PC-3 (cell line): ENCODE data around the gene RAB4B. TPM values are rescaled to one million over a fixed set of nuclear protein-coding genes. Genes with fewer than 3 reads are reported as not detected.
"Not testable (repeated sequence)": the region's sequence is repeated elsewhere in the genome, so short reads cannot be mapped to it uniquely, and the experiment has no call there.

Experiments
- ATAC-seq: fragments of 200-7000 bp; cut with Tn5 transposase; 2 replicates; pipeline ENCODE4 v1.9.1; 2020; ENCODE audit warnings: mild to moderate bottlenecking, moderate library complexity
- BruUV-seq: library from RNA; stranded (reverse); fragments of 400-500 nt; replicated peaks from 2 replicates; lab custom pipeline; 2021; lab: Mats Ljungman, UMichigan
- CTCF ChIA-PET: fragments of 300-600 bp; sonication (Branson Sonifier 250); formaldehyde crosslinking; loops from one replicate; lab custom pipeline; 2022; ENCODE audit warnings: antibody characterized with exemption; lab: Charles Lee
- POLR2A ChIA-PET: fragments of 300-600 bp; sonication (Branson Sonifier 250); formaldehyde crosslinking; loops from one replicate; lab custom pipeline; 2022; ENCODE audit warnings: antibody characterized with exemption; ENCODE audit not compliant: unreplicated experiment; lab: Charles Lee
- DNase-seq: peaks from one replicate; pipeline ENCODE4 v3.0.0-alpha.2; 2015
- H2AFZ ChIP-seq: fragments of 300-600 bp; sonication (generic); 2 replicates; pipeline ENCODE4 v1.6.0; 2016; ENCODE audit warnings: antibody characterized with exemption, low read length
- H3F3A ChIP-seq: fragments of 300-600 bp; sonication (generic); one replicate; pipeline ENCODE4 v1.6.0; 2017; ENCODE audit warnings: antibody characterized with exemption, low read length, control low read depth, mild to moderate bottlenecking; ENCODE audit not compliant: unreplicated experiment
- H3K27ac ChIP-seq: fragments of 300-600 bp; sonication (generic); 2 replicates; pipeline ENCODE4 v1.5.1; 2016; ENCODE audit warnings: mild to moderate bottlenecking, low read length
- H3K27me3 ChIP-seq: fragments of 300-600 bp; sonication (generic); 2 replicates; pipeline ENCODE4 v1.6.1; 2016; ENCODE audit warnings: low read length, mixed read lengths
- H3K36me3 ChIP-seq: fragments of 300-600 bp; sonication (generic); 2 replicates; pipeline ENCODE4 v1.6.1; 2016; ENCODE audit warnings: low read depth, mixed run types, low read length, mixed read lengths
- H3K4me1 ChIP-seq: fragments of 300-600 bp; sonication (generic); 2 replicates; pipeline ENCODE4 v1.5.1; 2016; ENCODE audit warnings: low read length; ENCODE audit not compliant: insufficient read depth
- H3K4me2 ChIP-seq: fragments of 300-600 bp; sonication (generic); 2 replicates; pipeline ENCODE4 v1.6.0; 2016; ENCODE audit warnings: low read length
- H3K4me3 ChIP-seq: fragments of 300-600 bp; sonication (generic); 2 replicates; pipeline ENCODE4 v1.5.1; 2016; ENCODE audit warnings: mild to moderate bottlenecking, low read length, mixed read lengths
- H3K79me2 ChIP-seq: fragments of 300-600 bp; sonication (generic); 2 replicates; pipeline ENCODE4 v1.6.1; 2017; ENCODE audit warnings: low read length, mixed read lengths
- H3K9ac ChIP-seq: fragments of 300-600 bp; sonication (generic); 2 replicates; pipeline ENCODE4 v1.6.0; 2016; ENCODE audit warnings: mild to moderate bottlenecking, low read length
- H3K9me2 ChIP-seq: fragments of 300-600 bp; sonication (generic); replicated peaks from 2 replicates; pipeline ENCODE4 v1.6.1; 2016; ENCODE audit warnings: mixed run types, low read length, mixed read lengths
- H3K9me3 ChIP-seq: fragments of 300-600 bp; sonication (generic); 2 replicates; pipeline ENCODE4 v1.6.1; 2016; ENCODE audit warnings: low read length, mixed read lengths
- H4K20me1 ChIP-seq: fragments of 300-600 bp; sonication (generic); 2 replicates; pipeline ENCODE4 v1.6.1; 2016; ENCODE audit warnings: low read length, mixed read lengths
- EZH2 ChIP-seq: fragments of 300-600 bp; sonication (generic); IDR thresholded peaks from one replicate; pipeline ENCODE4 v1.6.1; 2017; ENCODE audit warnings: antibody characterized with exemption, mild to moderate bottlenecking, low read length; ENCODE audit not compliant: unreplicated experiment
- EZH2phosphoT487 ChIP-seq: fragments of 300-600 bp; sonication (generic); IDR thresholded peaks from 2 replicates; pipeline ENCODE4 v1.6.1; 2018; ENCODE audit warnings: mild to moderate bottlenecking, antibody characterized with exemption, low read length, borderline replicate concordance
- intact Hi-C: fragments of 100-400 bp; cut with micrococcal nuclease; formaldehyde crosslinking; loops from 2 replicates; pipeline ENCODE4 v1.9.0; 2023
- total RNA-seq: library from RNA; depleted of rRNA; stranded (reverse); fragments of >200 nt; gene quantifications from 2 replicates; pipeline ENCODE4 v1.2.3, GENCODE V29; 2014
- TF ChIP-seq, protein P1 (sequence below): fragments of 300-600 bp; sonication (generic); conservative IDR thresholded peaks from 2 replicates; pipeline ENCODE4 v1.5.1; 2017; ENCODE audit warnings: antibody characterized with exemption, low read depth, mild to moderate bottlenecking, low read length

Gene RAB4B
- total RNA-seq, 1 experiment from 2014 or later, result 7.4 TPM

GRCh38 chr19:40768869-40769268, 9.2 kb upstream of the RAB4B start:
- intact Hi-C loops, result no loop called here
- ATAC-seq, result no peak
- Histone ChIP-seq H3K9me3 (no peaks in the 10 kb centered on the region), H3K4me2 (no peak overlapping the region), H3K79me2 (no peaks in the 10 kb centered on the region), H2AFZ (no peak overlapping the region), H3K27ac (no peak overlapping the region), H3K9me2 (no peaks in the 10 kb centered on the region), H3K9ac (no peak overlapping the region), H3K4me3 (no peak overlapping the region), H4K20me1 (no peaks in the 10 kb centered on the region), H3K4me1 (no peaks in the 10 kb centered on the region), H3F3A (no peaks in the 10 kb centered on the region), H3K27me3 (no peaks in the 10 kb centered on the region), H3K36me3 (peaks cover 15% of the 10 kb centered on the region)
- CTCF ChIA-PET, result no interaction called here
- POLR2A ChIA-PET, result no interaction called here
- DNase-seq, result no peak
- BruUV-seq, result no TSS peak
- TF ChIP-seq, protein P1, sequence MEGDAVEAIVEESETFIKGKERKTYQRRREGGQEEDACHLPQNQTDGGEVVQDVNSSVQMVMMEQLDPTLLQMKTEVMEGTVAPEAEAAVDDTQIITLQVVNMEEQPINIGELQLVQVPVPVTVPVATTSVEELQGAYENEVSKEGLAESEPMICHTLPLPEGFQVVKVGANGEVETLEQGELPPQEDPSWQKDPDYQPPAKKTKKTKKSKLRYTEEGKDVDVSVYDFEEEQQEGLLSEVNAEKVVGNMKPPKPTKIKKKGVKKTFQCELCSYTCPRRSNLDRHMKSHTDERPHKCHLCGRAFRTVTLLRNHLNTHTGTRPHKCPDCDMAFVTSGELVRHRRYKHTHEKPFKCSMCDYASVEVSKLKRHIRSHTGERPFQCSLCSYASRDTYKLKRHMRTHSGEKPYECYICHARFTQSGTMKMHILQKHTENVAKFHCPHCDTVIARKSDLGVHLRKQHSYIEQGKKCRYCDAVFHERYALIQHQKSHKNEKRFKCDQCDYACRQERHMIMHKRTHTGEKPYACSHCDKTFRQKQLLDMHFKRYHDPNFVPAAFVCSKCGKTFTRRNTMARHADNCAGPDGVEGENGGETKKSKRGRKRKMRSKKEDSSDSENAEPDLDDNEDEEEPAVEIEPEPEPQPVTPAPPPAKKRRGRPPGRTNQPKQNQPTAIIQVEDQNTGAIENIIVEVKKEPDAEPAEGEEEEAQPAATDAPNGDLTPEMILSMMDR, result no peak
- TF ChIP-seq EZH2 (no peak), EZH2phosphoT487 (no peak)

DNA sequence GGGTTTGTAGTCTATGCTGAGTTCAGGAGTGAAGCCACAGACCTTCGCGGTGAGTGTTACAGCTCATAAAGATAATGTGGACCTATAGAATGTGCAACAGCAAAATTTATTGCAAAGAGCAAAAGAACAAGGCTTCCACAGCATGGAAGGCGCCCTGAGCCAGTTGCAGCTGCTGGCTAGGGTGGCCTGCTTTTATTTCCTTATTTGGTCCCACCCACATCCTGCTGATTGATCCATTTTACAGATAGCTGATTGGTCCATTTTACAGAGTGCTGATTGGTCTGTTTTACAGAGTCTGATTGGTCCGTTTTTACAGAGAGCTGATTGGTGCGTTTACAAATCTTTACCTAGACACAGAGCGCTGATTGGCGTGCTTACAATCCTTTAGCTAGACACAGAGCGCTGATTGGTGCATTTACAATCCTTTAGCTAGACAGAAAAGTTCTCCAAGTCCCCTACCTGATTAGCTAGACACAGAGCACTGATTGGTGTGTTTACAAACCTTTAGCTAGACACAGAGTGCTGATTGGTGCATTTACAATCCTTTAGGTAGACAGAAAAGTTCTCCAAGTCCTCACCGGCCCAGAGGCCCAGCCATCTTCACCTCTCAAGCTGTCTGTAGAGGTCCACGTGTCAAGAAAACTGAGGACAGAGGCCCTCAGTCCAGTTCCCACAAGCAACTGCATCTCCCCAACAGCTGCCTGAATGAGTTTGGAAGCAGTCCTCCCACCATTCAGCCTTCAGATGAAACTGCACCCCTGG, 6.8 kb upstream of the RAB4B start:
- H3F3A ChIP-seq, H3K9me3 ChIP-seq, intact Hi-C loops, BruUV-seq, CTCF ChIA-PET, POLR2A ChIA-PET, H4K20me1 ChIP-seq, H3K4me2 ChIP-seq, H2AFZ ChIP-seq, H3K9me2 ChIP-seq, H3K9ac ChIP-seq, H3K79me2 ChIP-seq, H3K4me3 ChIP-seq, H3K4me1 ChIP-seq, H3K27me3 ChIP-seq, ATAC-seq, H3K36me3 ChIP-seq, H3K27ac ChIP-seq: not testable (repeated sequence)
- peak; percentile 39 for DNase-seq

DNA sequence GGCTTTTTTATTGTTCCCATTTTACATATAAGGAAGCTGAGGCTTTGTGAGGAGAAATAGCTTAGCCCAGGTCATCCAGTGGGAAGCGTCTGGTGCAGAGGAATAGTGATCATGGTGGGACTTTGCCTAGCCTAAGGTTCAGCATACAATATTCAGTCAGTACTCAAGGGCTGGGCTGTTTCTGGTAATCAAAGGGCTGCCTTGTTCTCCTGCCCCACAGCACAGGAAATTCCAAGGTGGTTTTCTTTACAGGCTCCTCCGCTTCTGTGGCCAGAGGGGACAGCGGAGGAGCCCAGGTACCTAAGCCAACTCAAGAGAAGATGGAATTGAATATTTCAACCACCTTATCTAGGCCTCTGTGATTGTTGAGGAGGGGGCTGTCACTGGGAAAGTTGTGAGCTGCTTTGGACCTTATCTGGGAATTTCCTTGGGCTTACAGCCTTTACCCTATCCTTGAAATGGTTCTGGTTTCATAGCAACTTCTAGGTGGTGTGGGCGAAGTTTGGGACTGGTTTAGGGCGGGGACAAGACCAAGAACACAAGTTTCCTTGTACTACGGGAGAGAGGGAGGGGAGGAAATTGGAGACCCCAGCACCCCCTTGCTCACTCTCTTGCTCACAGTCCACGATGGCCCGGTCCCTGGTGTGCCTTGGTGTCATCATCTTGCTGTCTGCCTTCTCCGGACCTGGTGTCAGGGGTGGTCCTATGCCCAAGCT, 3.0 kb upstream of the RAB4B start, which contains the start of gene MIA:
TSS of gene MIA (plus strand) at position 606 of the 716 bp plus-strand sequence. CDS start at position 628, 22 bp downstream.
- no peak within 1 kb of the TSS for H3K4me2 ChIP-seq

More for the DNA sequence above, 3.0 kb upstream of the RAB4B start, which contains the start of gene MIA:
- Histone ChIP-seq H3K36me3 (no peaks in the 10 kb centered on the region), H3K4me3 (no peak within 1 kb of the TSS), H3K27ac (no peak within 1 kb of the TSS), H3F3A (no peaks in the 10 kb centered on the region), H3K9me3 (no peaks in the 10 kb centered on the region), H3K4me1 (peaks cover 13% of the 10 kb centered on the region; the same call in 1 of the 2 replicates), H3K9ac (no peak within 1 kb of the TSS), H4K20me1 (no peaks in the 10 kb centered on the region), H3K27me3 (no peaks in the 10 kb centered on the region), H2AFZ (no peak within 1 kb of the TSS), H3K79me2 (no peaks in the 10 kb centered on the region), H3K9me2 (no peaks in the 10 kb centered on the region)
- TF ChIP-seq, protein P1, result no peak
- TF ChIP-seq EZH2 (no peak), EZH2phosphoT487 (no peak)
- POLR2A ChIA-PET, result no interaction called here
- intact Hi-C loops, result no loop called here
- no TSS peak for BruUV-seq
- ATAC-seq (no peak), DNase-seq (no peak)
- CTCF ChIA-PET, result no interaction called here
